ENCODE measurements around the gene DST. TPM values are rescaled to one million over a fixed set of nuclear protein-coding genes. Genes with fewer than 3 reads are reported as not detected.

Gene DST
- total RNA-seq, 1 donor from 2014 or later: 259 TPM

- no peak for TF ChIP-seq EZH2phosphoT487 (IDR thresholded peaks at IDR 0.05)
- TF ChIP-seq CTCF (IDR thresholded peaks at IDR 0.05): no peak
- no peak for TF ChIP-seq EZH2 (IDR thresholded peaks at IDR 0.05)
Measured at GRCh38 chr6:56660381-56660730, 17.7 kb upstream of the DST start.

GRCh38 chr6:56659721-56660380 lies 17.2 kb upstream of the DST start:
- no peak overlapping the region for H3K4me3 ChIP-seq
- no peak overlapping the region for H3K27ac ChIP-seq
- H3K4me1 Mint-ChIP-seq: peaks cover 42% of the 10 kb centered on the region
- no peaks in the 10 kb centered on the region for H3K9me3 Mint-ChIP-seq
- peaks cover 2% of the 10 kb centered on the region for H3K27me3 Mint-ChIP-seq (ENCODE audit: insufficient read depth, low read depth)
- H3K79me2 ChIP-seq (ENCODE audit: low read depth): peaks cover 51% of the 10 kb centered on the region
- TF ChIP-seq CTCF (IDR thresholded peaks at IDR 0.05) (no peak), EZH2phosphoT487 (IDR thresholded peaks at IDR 0.05) (no peak), EZH2 (IDR thresholded peaks at IDR 0.05) (no peak)
- H3K4me3 Mint-ChIP-seq: no peak overlapping the region
- DNase-seq (ENCODE audit: low spot score): no peak
- H3K4me1 ChIP-seq: peaks cover 43% of the 10 kb centered on the region
- no peaks in the 10 kb centered on the region for H3K27me3 ChIP-seq
- peak overlapping the region; percentile 28 for H3K27ac Mint-ChIP-seq
- peaks cover 7% of the 10 kb centered on the region for H3K36me3 Mint-ChIP-seq
- no peak overlapping the region for H2AFZ ChIP-seq (replicated peaks)
- H3K4me2 ChIP-seq: no peak overlapping the region
- no peak overlapping the region for H3K9ac ChIP-seq
- no peaks in the 10 kb centered on the region for H3K36me3 ChIP-seq
- peaks cover 10% of the 10 kb centered on the region for H3F3A ChIP-seq (ENCODE audit: low read depth)
- no peaks in the 10 kb centered on the region for H3K9me3 ChIP-seq (ENCODE audit: low read depth)
- peaks cover 46% of the 10 kb centered on the region for H4K20me1 ChIP-seq (ENCODE audit: low read depth)

More at GRCh38 chr6:56660381-56660730, 17.7 kb upstream of the DST start:
- peaks cover 2% of the 10 kb centered on the region for H3K27me3 Mint-ChIP-seq (ENCODE audit: insufficient read depth, low read depth)
- no peak for DNase-seq (ENCODE audit: low spot score)
- no peak overlapping the region for H3K9ac ChIP-seq
- no peaks in the 10 kb centered on the region for H3K36me3 ChIP-seq
- H4K20me1 ChIP-seq (ENCODE audit: low read depth): peaks cover 46% of the 10 kb centered on the region
- peaks cover 10% of the 10 kb centered on the region for H3F3A ChIP-seq (ENCODE audit: low read depth)
- H2AFZ ChIP-seq (replicated peaks): no peak overlapping the region
- no peak overlapping the region for H3K4me3 ChIP-seq
- peaks cover 5% of the 10 kb centered on the region for H3K36me3 Mint-ChIP-seq
- H3K27ac ChIP-seq: no peak overlapping the region
- H3K27ac Mint-ChIP-seq: no peak overlapping the region
- H3K4me1 ChIP-seq: peaks cover 46% of the 10 kb centered on the region
- H3K4me2 ChIP-seq: no peak overlapping the region
- H3K4me3 Mint-ChIP-seq: no peak overlapping the region
- H3K4me1 Mint-ChIP-seq: peaks cover 44% of the 10 kb centered on the region
- peaks cover 53% of the 10 kb centered on the region for H3K79me2 ChIP-seq (ENCODE audit: low read depth)
- no peaks in the 10 kb centered on the region for H3K27me3 ChIP-seq
- no peaks in the 10 kb centered on the region for H3K9me3 Mint-ChIP-seq
- H3K9me3 ChIP-seq (ENCODE audit: low read depth): no peaks in the 10 kb centered on the region

DNA sequence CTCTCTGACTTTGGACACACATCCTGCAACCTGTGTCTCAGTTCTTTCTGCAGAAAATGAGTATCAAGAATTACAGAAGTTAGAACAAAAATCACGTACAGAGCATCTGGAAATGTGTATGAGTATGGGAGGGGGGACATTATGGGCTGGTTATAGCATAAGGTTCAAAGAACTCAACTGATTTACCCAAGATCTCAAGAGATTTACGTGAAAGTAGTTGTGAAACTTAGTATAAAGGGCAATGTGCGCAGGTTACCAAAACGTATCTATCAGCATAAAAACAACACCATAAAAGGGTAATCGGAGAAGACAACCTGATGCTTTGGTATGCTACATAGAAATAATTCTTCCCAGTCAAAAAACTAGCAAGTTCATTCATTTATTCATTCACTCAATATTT lies 15.6 kb upstream of the DST start:
- Mint-ChIP-seq H3K27ac (no peak overlapping the region), H3K4me1 (peaks cover 31% of the 10 kb centered on the region), H3K9me3 (no peaks in the 10 kb centered on the region), H3K4me3 (no peak overlapping the region), H3K36me3 (peaks cover 7% of the 10 kb centered on the region), H3K27me3 (ENCODE audit: insufficient read depth, low read depth) (peaks cover 2% of the 10 kb centered on the region)
- TF ChIP-seq EZH2 (IDR thresholded peaks at IDR 0.05): no peak
- TF ChIP-seq CTCF (IDR thresholded peaks at IDR 0.05): no peak
- no peak for TF ChIP-seq EZH2phosphoT487 (IDR thresholded peaks at IDR 0.05)
- H3K9ac ChIP-seq: no peak overlapping the region
- H3K4me1 ChIP-seq: peaks cover 28% of the 10 kb centered on the region
- no peak overlapping the region for H3K4me3 ChIP-seq
- no peak for DNase-seq (ENCODE audit: low spot score)
- H3K27ac ChIP-seq: no peak overlapping the region
- H3K36me3 ChIP-seq: no peaks in the 10 kb centered on the region
- H3F3A ChIP-seq (ENCODE audit: low read depth): no peaks in the 10 kb centered on the region
- peaks cover 33% of the 10 kb centered on the region for H4K20me1 ChIP-seq (ENCODE audit: low read depth)
- H3K27me3 ChIP-seq: no peaks in the 10 kb centered on the region
- peaks cover 46% of the 10 kb centered on the region for H3K79me2 ChIP-seq (ENCODE audit: low read depth)
- no peak overlapping the region for H3K4me2 ChIP-seq
- no peak overlapping the region for H2AFZ ChIP-seq (replicated peaks)
- no peaks in the 10 kb centered on the region for H3K9me3 ChIP-seq (ENCODE audit: low read depth)
